Heart right ventricle (tissue), 16 donors: ENCODE results near the gene CHRNB1. TPM values are rescaled to one million over a fixed set of nuclear protein-coding genes. Genes with fewer than 3 reads are reported as not detected.

Experiments
- ATAC-seq, 8 donors: fragments of 200-7000 bp; cut with Tn5 transposase; one replicate each; pipeline ENCODE4 v1.9.1; 2020; ENCODE audit warnings: mild to moderate bottlenecking in 8 of 8, moderate library complexity in 8 of 8, moderate number of reproducible peaks in 1 of 8
- DNase-seq, 2 donors: peaks; one replicate each; pipeline ENCODE4 v3.0.0-alpha.2; 2020
- H3K27ac ChIP-seq, 10 donors: fragments of 200-600 bp; sonication (generic) in 2 of 10; one replicate each; pipeline versions ENCODE4 v1.5.0 to v1.8.0; 2020 to 2022; ENCODE audit warnings: mild to moderate bottlenecking in 3 of 10
- H3K27me3 ChIP-seq, 7 donors: fragments of 200-600 bp; one replicate each; pipeline ENCODE4 v1.8.0; 2021 to 2022; ENCODE audit warnings: mild to moderate bottlenecking in 2 of 7
- H3K36me3 ChIP-seq, 9 donors: fragments of 200-600 bp; sonication (generic) in 1 of 9; one replicate each; pipeline versions ENCODE4 v1.5.0 to v1.8.0; 2020 to 2022; ENCODE audit warnings: mild to moderate bottlenecking in 2 of 9
- H3K4me1 ChIP-seq, 9 donors: fragments of 200-600 bp; sonication (generic) in 1 of 9; one replicate each; pipeline versions ENCODE4 v1.5.0 to v1.8.0; 2020 to 2022; ENCODE audit warnings: mild to moderate bottlenecking in 4 of 9
- H3K4me3 ChIP-seq, 10 donors: fragments of 200-600 bp; sonication (generic) in 2 of 10; one replicate each; pipeline versions ENCODE4 v1.5.0 to v1.8.0; 2020 to 2022; ENCODE audit warnings: mild to moderate bottlenecking in 7 of 10, moderate library complexity in 2 of 10
- H3K9me3 ChIP-seq, 11 donors: fragments of 200-600 bp in 10 of 11; sonication (generic) in 2 of 11; one replicate each; pipeline versions ENCODE4 v1.5.0 to v1.8.0; 2013 to 2022; ENCODE audit warnings: mild to moderate bottlenecking in 2 of 11, control low read depth in 1 of 11, moderate library complexity in 1 of 11
- WGBS, 2 donors: extraction: QIAGEN DNeasy Blood & Tissue Kit; methylation state at CpG; one replicate each; pipeline ENCODE4 v1.1.7; 2013; ENCODE audit warnings: inconsistent platforms in 1 of 2; 5-methylcytosine and 5-hydroxymethylcytosine counted together
- intact Hi-C, 10 donors: fragments of 100-400 bp; cut with DNase I; formaldehyde crosslinking; loops; one replicate each; pipeline versions ENCODE4 v1.11.1 to v1.14.2; 2022
- polyA plus RNA-seq, 2 donors: library from polyadenylated mRNA; stranded (reverse); fragments of 200-250 nt; gene quantifications; one replicate each; pipeline ENCODE4 v1.2.3, GENCODE V29; 2013
- total RNA-seq, 10 donors: library from RNA; stranded (reverse); fragmentation: NEBNext Ultra II Directional in 3 of 10; extraction: Animal tissue kit (Norgen Biotek cat#: 25700) in 3 of 10; gene quantifications; one replicate each; pipeline versions ENCODE4 v1.2.1 to v1.2.4, GENCODE V29; 2021 to 2023
- TF ChIP-seq, protein P1 (sequence below), 9 donors: fragments of 200-600 bp; sonication (generic) in 2 of 9; IDR thresholded peaks; one replicate each; pipeline versions ENCODE4 v1.5.0 to v1.8.0; 2021 to 2022; ENCODE audit warnings: antibody characterized with exemption in 9 of 9, mild to moderate bottlenecking in 5 of 9, moderate library complexity in 1 of 9
- donor health status: Arrhythmogenic right ventricular cardiomyopathy.
- donor health status: ischemic (EF 13 %, LVEDD 7.1; RV severe dilation, severe dysfunction).
- donor health status: healthy with polysubstance abuse.
- donor health status: DM: no; HTN: yes; CAD: no.
- donor health status: DM: no; HTN: no; CAD: no.
- donor health status: ischemic (EF 25% LVEDD 6.9; RV normal size, moderate dysfunction).
- donor health status: ischemic (EF 25% LVEDD 5.7; RV mildly dilated, moderate dysfunction).
- donor health status: healthy.
- donor health status: DM: yes; HTN: yes; CAD: no.
- donor health status: Ischemic cardiomyopathy.
- donor health status: ischemic (EF 35%, LVEDD 5.7; RV mildly dilated, moderate dysfunction).
- donor health status: nonischemic (EF 11% LVEDD 7.7; RV severe dilation, severe dysfunction).
- donor health status: DM: yes; HTN: yes; CAD: no.
- donor health status: PGD.
- donor health status: ischemic (EF 29% LVEDD 5.4; RV normal size, mild dysfunction).
- donor health status: nonischemic (EF 23%, LVEDD 6.1; RV moderate dilation, normal function).

The CHRNB1 gene
- total and polyA plus RNA-seq, 12 donors: 5.4 to 25.4 (median 10.4) TPM

- Histone ChIP-seq H3K27ac (no peak overlapping the region), H3K4me3 (no peak overlapping the region), H3K36me3 (peaks cover 0 to 48% (median 7%) of the 10 kb centered on the region in 9 donors), H3K4me1 (peaks cover 3 to 17% (median 7%) of the 10 kb centered on the region in 9 donors), H3K27me3 (no peaks in the 10 kb centered on the region), H3K9me3 (no peaks in the 10 kb centered on the region)
- intact Hi-C loops: no loop called here
- no peak for ATAC-seq
- WGBS, 2 donors: 94% methylated on average over 7 of the region's 7 CpGs
- DNase-seq: no peak
- TF ChIP-seq, protein P1, sequence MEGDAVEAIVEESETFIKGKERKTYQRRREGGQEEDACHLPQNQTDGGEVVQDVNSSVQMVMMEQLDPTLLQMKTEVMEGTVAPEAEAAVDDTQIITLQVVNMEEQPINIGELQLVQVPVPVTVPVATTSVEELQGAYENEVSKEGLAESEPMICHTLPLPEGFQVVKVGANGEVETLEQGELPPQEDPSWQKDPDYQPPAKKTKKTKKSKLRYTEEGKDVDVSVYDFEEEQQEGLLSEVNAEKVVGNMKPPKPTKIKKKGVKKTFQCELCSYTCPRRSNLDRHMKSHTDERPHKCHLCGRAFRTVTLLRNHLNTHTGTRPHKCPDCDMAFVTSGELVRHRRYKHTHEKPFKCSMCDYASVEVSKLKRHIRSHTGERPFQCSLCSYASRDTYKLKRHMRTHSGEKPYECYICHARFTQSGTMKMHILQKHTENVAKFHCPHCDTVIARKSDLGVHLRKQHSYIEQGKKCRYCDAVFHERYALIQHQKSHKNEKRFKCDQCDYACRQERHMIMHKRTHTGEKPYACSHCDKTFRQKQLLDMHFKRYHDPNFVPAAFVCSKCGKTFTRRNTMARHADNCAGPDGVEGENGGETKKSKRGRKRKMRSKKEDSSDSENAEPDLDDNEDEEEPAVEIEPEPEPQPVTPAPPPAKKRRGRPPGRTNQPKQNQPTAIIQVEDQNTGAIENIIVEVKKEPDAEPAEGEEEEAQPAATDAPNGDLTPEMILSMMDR (IDR thresholded peaks at IDR 0.05): no peak
Observed at GRCh38 chr17:7460850-7461660, 16.2 kb downstream of the CHRNB1 start.

DNA sequence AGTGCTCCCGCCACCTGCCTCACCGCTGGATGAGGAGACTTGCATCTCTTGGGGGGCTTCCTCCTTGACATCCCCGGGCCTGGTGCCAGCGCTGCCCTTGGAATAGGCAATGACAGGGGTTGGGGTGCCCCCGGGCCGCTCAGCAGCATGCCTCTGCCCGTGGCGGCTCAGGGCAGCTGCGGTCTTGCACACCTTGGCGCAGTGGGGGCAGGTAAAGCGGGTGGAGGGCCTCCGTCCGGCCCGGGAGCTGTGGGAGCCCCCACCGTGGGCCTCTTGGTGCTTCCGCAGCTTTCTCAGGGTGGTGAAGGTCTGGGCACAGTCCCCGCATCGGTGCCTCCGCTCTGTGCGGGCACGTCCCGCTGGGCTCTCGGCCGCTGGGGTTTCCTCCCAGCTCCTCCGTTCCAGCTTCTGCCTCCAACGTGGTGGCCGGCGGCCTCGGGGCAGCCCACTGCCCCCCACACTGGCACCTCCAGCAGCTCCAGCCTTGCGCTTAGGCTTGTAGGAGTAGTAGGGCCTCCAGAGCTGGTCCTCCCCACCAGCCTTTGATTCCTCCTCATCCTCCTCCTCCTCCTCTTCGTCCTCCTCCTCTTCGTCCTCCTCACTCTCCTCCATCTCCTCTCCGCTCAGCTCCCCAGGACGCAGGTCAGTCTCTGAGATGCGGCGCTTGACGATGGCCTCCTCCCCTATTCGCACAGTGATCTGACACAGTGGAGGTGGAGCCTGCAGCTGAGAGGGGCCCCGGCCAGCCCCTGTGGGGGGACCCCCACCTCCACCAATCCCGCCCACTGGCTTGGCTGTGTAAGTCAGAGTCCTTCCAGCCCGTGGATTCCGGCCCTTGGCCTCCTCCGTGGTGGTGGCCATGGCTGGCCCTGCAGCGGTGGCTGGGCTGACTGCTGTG is 17.9 kb downstream of the CHRNB1 start:
- Histone ChIP-seq H3K27ac (no peak overlapping the region), H3K9me3 (no peaks in the 10 kb centered on the region), H3K4me1 (peaks cover 8 to 24% (median 20%) of the 10 kb centered on the region in 9 donors), H3K27me3 (no peaks in the 10 kb centered on the region), H3K36me3 (peaks cover 0 to 58% (median 7%) of the 10 kb centered on the region in 9 donors), H3K4me3 (no peak overlapping the region)
- WGBS, 2 donors: 92% methylated on average over 43 to 44 of the region's 44 CpGs
- intact Hi-C loops: no loop called here
- DNase-seq (no peak), ATAC-seq (peak in 1 of 8 donors; percentile 17)
- TF ChIP-seq, protein P1 (IDR thresholded peaks at IDR 0.05): no peak

- 85 to 86% methylated on average over 14 of the region's 14 CpGs for WGBS, 2 donors
- H3K9me3 ChIP-seq: no peaks in the 10 kb centered on the region
- H3K4me3 ChIP-seq: no peak overlapping the region
- no peak for ATAC-seq
- no peak overlapping the region for H3K27ac ChIP-seq
- TF ChIP-seq, protein P1 (IDR thresholded peaks at IDR 0.05): no peak
- intact Hi-C loops: no loop called here
- H3K27me3 ChIP-seq: no peaks in the 10 kb centered on the region
- DNase-seq: no peak
- peaks cover 8 to 30% (median 26%) of the 10 kb centered on the region in 9 donors for H3K4me1 ChIP-seq
- H3K36me3 ChIP-seq: peaks cover 0 to 60% (median 7%) of the 10 kb centered on the region in 9 donors
Observed at GRCh38 chr17:7463372-7463846, 18.5 kb downstream of the CHRNB1 start.

DNA sequence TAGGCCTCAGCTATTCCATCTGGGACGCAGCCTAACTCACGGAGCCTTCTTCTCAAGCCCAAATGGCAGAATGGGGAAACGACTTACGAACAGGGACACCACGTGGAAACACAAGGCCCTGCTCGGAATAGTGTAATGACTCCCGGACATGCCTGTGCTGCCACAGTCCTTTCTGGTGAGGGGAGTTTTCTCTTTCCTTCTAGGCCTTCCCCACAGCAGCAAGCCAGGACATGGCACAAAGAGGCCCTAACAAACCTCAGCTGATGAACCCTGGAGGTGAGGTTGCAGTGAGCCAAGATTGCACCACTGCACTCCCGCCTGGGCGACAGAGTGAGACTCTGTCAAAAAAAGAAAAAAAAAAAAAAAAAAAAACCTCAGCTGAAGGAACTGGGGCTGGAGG is 19.2 kb downstream of the CHRNB1 start:
- H3K9me3 ChIP-seq: no peaks in the 10 kb centered on the region
- no peak overlapping the region for H3K4me3 ChIP-seq
- no peak for DNase-seq
- H3K36me3 ChIP-seq: peaks cover 0 to 63% (median 7%) of the 10 kb centered on the region in 9 donors
- intact Hi-C loops: no loop called here
- H3K27ac ChIP-seq: no peak overlapping the region
- 91 to 95% methylated on average over 9 of the region's 9 CpGs for WGBS, 2 donors
- TF ChIP-seq, protein P1 (IDR thresholded peaks at IDR 0.05): no peak
- H3K27me3 ChIP-seq: no peaks in the 10 kb centered on the region
- no peak for ATAC-seq
- H3K4me1 ChIP-seq: peaks cover 8 to 32% (median 31%) of the 10 kb centered on the region in 9 donors
